GM23248 (cell line): Measurements from ENCODE around the gene NBEA.

Experiments used
- EZH2 ChIP-seq: fragments of 200-600 bp; sonication (generic); IDR thresholded peaks from 2 replicates; pipeline ENCODE4 v1.6.1; 2018; ENCODE audit warnings: antibody characterized with exemption, mild to moderate bottlenecking; ENCODE audit not compliant: insufficient read depth, poor library complexity, severe bottlenecking
- EZH2phosphoT487 ChIP-seq: fragments of 200-600 bp; sonication (generic); IDR thresholded peaks from 2 replicates; pipeline ENCODE4 v1.6.1; 2018; ENCODE audit warnings: antibody characterized with exemption, moderate library complexity, mild to moderate bottlenecking, low read depth; ENCODE audit not compliant: insufficient read depth

- TF ChIP-seq EZH2phosphoT487 (no peak), EZH2 (no peak)
Measured at GRCh38 chr13:35664747-35665146, 722.7 kb downstream of the NBEA start.
